Melanocyte of skin (primary cell): Measurements from ENCODE around the gene RAB4B. TPM values are rescaled to one million over a fixed set of nuclear protein-coding genes. Genes with fewer than 3 reads are reported as not detected.

Experiments used
- total RNA-seq, 2 donors: library from RNA; depleted of rRNA; stranded (reverse); fragments of >200 nt; gene quantifications; 2 replicates each; pipeline ENCODE4 v1.2.3, GENCODE V29; 2012

Gene RAB4B
- total RNA-seq, result 10 to 100 TPM; 15.5 to 24.3 TPM

GRCh38 chr19:40777937-40778705, at the start of gene RAB4B:
Gene RAB4B (plus strand): TSS chr19:40778247. CDS start chr19:40778376, 129 bp downstream.

GRCh38 chr19:40750058-40750873, 27.8 kb upstream of the RAB4B start, which contains the start of gene ACTMAP:
Gene ACTMAP (minus strand): TSS chr19:40750477. CDS start chr19:40749803, 674 bp downstream.

GRCh38 chr19:40750874-40751537, 27.0 kb upstream of the RAB4B start, which contains the start of gene SNRPA:
Gene SNRPA (plus strand): TSS chr19:40751203. CDS start chr19:40751409, 206 bp downstream.

GRCh38 chr19:40774916-40775631, 3.0 kb upstream of the RAB4B start, which contains the start of gene MIA:
Gene MIA (plus strand): TSS chr19:40775521. CDS start chr19:40775543, 22 bp downstream.

GRCh38 chr19:40798683-40799557, 20.9 kb downstream of the RAB4B start, which contains the start of gene EGLN2:
Gene EGLN2 (plus strand): TSS chr19:40799191. CDS start chr19:40800573, 1,382 bp downstream.

Other genes with a start within 250 kb of the RAB4B start
- 10 to 100 TPM; 20.0 to 30.6 TPM for gene SHKBP1, start 201.4 kb upstream of the RAB4B start, total RNA-seq
- 10 to 100 TPM; 15.5 to 17.3 TPM for gene LTBP4, start 176.9 kb upstream of the RAB4B start, total RNA-seq
- 10 to 100 TPM in 1 of 2 donors, 1 to 10 TPM in 1; 9.0 to 17.6 TPM for gene NUMBL, start 87.6 kb upstream of the RAB4B start, total RNA-seq
- 10 to 100 TPM; 55.4 to 57.9 TPM for gene COQ8B, start 61.4 kb upstream of the RAB4B start, total RNA-seq
- gene ITPKC, start 61.1 kb upstream of the RAB4B start, total RNA-seq, result 10 to 100 TPM in 1 of 2 donors, 1 to 10 TPM in 1; 9.3 to 15.8 TPM
- 1 to 10 TPM; 1.0 to 1.7 TPM for gene ACTMAP, start 27.8 kb upstream of the RAB4B start, total RNA-seq
- gene SNRPA, start 27.0 kb upstream of the RAB4B start, total RNA-seq, result 10 to 100 TPM; 23.1 to 51.3 TPM
- 10 to 100 TPM in 1 of 2 donors, 1 to 10 TPM in 1; 7.3 to 15.5 TPM for gene MIA, start 2.7 kb upstream of the RAB4B start, total RNA-seq
- 10 to 100 TPM; 80.2 to 85.9 TPM for gene EGLN2, start 20.9 kb downstream of the RAB4B start, total RNA-seq
- not detected for gene CYP2A6, start 72.2 kb downstream of the RAB4B start, total RNA-seq
- gene CYP2A7, start 104.0 kb downstream of the RAB4B start, total RNA-seq, result not detected
- gene CYP2B6, start 213.0 kb downstream of the RAB4B start, total RNA-seq, result not detected